GM21515 (cell line): ENCODE data around the gene FCER2.
"Not testable (repeated sequence)": the region's sequence is repeated elsewhere in the genome, so short reads cannot be mapped to it uniquely, and the experiment has no call there.

Source experiments
- ATAC-seq: cut with Tn5 transposase; IDR thresholded peaks from one replicate; pipeline ENCODE4 v1.9.1; 2021; ENCODE audit not compliant: unreplicated experiment

FCER2 gene

DNA sequence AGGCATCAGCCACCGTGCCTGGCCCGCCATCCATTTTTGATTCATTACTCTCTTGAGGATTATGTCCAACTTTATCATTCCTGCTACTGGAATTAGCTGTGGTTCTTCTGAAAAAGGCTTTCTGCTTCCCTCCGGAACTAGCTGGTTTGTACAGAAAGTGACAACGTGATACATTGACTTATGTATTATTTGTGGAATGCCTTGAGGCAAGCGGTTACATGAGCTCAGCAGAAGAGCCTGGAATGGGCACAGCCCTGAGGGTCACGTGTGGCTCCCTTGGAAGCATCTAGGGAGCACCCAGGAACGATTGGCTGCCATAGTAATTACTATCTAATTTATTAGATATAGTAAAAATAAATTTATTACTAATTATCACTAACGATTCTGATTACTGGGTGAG lies 47.5 kb downstream of the FCER2 start:
- ATAC-seq, result no peak

DNA sequence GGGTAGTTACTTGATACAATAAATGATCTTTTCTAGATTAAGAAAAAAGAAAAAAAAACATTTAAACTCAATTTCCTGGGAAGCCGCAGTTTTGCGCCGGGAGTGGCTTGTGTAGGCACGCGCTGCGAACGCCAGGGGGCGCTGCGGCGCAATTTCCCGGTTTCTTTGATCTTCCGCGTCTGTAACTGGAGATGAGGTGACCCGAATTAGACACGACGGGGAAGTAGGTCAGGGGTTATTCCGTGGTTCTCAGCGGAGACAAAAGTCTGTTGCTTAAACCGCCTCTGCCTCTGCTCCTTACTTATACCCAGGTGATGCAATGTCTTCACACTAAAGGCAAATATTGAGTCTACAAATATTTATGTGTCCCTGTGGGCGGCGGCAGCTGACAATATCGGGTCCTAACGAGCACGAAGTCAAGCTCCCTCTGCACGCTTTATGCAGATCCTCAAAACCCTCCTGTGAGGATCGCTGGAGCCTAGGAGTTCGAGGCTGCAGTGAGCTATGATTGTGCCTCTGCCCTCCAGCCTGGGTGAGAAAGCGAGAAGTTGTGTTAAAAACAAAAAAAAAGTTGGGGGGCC lies 49.8 kb downstream of the FCER2 start:
- ATAC-seq, result no peak

DNA sequence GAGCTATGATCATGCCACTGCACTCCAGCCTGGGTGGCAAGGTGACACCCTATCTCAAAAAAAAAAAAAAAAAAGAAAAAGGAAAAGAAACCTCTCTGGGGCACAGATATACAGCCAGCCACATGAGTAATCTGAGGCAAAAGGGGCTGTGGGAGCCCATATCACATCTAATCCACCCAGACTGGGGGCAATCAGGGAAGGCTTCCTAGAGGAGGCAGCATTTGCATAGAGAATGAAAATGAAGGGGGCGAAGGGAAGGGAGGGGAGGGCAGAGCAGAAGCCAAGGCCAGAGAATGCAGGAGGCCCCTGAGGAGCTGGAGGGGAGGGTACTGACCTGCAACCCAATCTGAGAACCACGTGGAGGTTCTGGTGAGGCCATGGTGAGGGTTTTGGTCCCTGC lies 51.8 kb downstream of the FCER2 start:
- ATAC-seq, result no peak

DNA sequence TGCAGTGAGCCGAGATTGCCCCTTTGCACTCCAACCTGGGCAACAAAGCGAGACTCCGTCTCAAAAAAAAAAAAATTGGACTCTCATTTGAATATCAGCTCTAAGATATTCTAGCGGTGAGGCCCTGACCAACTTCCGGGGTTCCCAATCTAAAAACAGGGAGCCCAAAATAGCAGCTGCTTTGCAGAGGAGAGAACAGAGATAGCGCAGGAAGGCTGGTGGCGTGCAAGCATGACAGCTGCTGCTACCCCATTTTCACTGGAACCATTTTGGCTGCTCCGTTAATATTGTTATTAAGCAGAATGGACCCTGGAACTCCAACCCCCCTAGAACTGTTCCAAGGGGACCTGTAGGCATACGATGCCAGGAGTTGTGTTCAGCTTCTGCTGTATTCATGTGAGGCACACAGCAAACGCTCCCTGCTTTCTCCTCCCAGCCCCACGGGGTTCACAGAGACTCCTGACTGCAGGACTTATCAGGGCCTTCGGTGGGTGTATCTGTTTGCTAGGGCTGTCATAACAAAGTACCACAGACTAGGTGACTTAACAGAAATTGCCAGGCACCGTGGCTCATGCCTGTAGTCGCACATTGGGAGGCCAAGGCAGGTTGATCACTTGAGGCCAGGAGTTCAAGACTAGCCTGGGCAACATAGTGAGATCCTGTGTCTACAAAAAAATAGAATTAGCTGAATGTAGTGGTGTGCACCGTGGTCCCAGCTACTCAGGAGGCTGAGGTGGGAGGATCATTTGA lies 53.5 kb downstream of the FCER2 start:
- no peak for ATAC-seq

DNA sequence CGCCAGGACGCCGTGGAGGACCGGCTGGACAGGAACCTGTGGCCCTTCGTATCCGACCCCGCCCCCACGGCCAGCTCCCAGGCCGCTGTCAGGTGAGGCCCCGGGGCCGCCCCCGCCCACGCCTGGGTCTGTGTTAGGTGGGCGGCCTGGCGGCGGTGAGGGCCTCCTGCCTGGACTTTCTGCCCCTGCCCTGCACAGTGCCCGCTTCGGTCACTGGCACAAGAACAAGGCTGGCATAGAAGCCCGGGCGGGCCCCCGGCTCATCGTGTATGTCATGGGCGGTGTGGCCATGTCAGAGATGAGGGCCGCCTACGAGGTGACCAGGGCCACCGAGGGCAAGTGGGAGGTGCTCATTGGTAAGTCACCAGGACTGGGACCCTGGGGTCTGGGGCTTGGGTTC lies 54.8 kb downstream of the FCER2 start:
- no peak for ATAC-seq

DNA sequence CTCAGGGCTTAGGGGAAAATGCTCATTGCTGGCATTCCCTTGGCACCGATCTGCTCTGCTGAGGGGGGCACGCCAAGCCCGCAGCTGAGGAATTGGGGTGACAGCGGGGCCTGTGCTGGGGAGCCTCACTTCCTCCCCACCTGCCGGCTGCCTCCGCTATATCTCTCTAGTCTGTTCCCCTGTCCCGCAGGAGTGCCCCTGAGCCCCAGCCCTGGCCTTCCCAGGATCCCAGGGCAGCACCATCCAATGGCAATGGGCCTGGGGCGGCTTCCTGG lies 55.6 kb downstream of the FCER2 start:
- ATAC-seq, result no peak

DNA sequence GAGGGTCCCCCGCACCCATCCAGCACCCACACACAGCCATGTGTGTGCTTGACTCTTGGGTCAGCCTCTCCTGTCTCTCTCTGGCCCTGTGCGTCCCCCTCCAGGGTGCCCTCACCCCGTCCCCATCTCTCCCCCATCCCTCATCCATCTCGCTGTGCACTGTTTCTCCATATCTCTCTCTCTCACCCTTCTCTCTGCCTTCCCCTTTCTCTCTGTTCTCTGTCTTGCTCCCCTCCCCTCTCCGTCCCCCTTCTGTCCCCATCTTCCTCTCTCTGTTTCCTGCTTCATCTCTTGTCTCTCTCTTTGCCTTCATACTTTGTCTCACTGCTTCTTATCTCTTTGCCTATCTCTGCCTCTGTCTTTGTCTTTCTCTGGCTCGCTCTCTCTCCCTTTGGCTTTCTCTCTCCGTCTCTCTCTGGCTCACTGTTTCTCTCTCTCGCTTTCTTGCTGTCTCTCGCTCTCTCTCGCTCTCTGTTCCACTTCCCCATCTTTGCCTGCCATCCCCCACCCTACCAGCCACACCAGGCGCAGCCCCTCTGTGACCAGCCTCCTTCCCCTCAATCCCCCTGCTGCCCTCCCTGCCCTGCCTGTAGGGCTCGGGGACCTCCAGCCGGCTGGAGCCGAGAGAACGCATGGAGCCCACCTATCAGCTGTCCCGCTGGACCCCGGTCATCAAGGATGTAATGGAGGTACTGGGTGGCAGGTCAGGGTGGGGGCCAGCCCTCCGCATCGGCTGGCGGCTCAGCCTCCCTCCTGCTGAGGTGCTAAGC lies 56.1 kb downstream of the FCER2 start:
- ATAC-seq, result no peak

DNA sequence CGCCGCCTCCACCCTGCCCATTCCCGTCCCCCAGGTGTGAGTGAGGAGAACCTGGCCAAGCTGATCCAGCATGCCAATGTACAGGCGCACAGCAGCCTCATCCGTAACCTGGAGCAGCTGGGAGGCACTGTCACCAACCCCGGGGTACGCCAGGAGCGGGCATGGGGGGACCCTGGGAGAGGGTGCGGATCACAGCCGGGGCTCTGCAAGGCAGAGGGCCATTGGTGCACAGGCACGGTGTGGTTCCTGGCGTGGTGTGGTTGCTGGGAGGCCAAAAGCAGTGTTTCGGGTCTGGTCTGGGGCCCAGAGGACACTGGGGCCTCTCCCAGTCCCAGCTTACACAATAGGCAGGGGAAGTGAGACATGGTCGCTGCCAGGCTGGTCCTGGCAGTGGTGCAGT lies 56.8 kb downstream of the FCER2 start:
- no peak for ATAC-seq

DNA sequence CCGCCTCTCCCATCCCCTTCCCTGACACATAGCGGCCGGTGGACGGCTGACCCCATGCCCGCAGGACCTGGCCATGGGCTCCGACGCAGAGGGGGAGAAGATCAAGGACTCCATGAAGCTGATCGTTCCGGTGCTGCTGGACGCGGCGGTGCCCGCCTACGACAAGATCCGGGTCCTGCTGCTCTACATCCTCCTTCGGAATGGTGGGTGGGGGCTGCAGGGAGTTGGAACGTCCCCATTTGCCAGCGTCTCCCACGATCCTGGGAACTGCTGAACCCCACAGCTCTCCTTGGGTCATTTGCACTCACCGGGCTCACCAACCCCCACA lies 57.4 kb downstream of the FCER2 start:
- no peak for ATAC-seq

DNA sequence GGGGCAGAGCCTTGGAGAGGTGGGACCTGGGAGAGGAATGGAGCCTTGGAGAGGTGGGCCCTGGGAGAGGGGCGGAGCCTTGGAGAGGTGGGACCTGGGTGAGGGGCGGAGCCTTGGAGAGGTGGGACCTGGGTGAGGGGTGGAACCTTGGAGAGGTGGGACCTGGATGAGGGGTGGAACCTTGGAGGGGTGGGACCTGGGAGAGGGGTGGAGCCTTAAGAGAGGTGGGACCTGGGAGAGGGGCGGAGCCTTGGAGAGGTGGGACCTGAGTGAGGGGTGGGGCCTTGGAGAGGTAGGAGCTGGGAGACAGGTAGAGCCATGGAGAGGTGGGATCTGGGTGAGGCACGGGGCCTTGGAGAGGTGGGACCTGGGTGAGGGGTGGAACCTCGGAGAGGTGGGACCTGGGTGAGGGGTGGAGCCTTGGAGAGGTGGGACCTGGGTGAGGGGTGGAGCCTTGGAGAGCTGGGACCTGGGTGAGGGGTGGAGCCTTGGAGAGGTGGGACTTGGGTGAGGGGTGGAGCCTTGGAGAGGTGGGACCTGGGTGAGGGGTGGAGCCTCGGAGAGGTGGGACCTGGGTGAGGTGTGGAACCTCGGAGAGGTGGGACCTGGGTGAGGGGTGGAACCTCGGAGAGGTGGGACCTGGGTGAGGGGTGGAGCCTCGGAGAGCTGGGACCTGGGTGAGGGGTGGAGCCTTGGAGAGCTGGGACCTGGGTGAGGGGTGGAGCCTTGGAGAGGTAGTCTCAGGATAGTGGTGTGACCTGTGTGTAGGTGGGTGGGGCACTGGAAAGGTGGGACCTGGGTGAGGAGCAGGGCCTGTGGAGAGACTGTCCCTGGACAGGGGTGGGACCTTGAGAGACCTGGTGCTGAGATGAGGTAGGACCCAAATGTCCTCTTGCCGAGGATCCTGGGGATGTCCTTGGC lies 58.0 kb downstream of the FCER2 start:
- not testable (repeated sequence) for ATAC-seq

DNA sequence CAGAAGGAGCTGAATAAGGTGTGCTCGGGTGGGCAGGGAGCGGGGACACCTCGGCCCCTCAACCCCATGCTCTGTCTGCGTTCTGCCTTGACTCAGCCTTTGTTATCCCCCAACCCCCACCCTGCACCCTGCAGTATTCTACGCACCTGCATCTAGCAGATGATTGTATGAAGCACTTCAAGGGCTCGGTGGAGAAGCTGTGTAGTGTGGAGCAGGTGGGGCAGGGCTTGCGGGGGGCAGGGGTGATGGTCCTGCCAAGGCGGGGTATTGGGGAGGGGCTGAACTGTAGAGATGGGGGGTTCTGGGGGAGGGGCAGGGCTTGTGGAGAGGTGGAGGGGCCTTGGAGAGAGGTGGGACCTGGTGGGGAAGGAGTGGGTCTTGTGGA lies 58.9 kb downstream of the FCER2 start:
- no peak for ATAC-seq

DNA sequence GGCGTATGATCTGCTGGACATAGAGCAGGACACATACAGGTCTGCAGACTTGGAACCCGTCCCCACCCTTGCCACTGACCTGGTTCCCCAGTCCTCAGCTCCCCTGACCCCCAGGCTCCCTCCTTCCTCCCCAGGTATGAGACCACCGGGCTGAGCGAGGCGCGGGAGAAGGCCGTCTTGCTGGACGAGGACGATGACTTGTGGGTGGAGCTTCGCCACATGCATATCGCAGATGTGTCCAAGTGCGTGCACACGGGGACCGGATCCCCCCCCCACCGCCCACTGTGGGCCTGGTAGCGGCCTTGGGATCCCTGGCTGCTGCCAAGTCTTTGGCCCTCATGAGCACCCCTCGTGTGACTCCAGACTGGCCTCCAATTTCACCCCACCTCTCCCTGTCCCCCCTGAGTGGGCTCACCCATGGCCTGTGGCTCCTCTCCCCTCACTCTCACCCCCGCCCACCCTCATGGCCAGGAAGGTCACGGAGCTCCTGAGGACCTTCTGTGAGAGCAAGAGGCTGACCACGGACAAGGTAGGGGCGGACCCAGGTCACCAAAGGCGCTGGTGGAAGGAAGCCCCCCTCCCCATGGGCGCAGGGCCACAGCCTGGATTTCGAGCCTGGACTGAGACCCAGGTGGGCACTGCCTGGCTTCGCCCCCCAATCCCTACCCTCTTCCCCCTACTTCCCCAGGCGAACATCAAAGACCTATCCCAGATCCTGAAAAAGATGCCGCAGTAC lies 59.5 kb downstream of the FCER2 start:
- no peak for ATAC-seq

DNA sequence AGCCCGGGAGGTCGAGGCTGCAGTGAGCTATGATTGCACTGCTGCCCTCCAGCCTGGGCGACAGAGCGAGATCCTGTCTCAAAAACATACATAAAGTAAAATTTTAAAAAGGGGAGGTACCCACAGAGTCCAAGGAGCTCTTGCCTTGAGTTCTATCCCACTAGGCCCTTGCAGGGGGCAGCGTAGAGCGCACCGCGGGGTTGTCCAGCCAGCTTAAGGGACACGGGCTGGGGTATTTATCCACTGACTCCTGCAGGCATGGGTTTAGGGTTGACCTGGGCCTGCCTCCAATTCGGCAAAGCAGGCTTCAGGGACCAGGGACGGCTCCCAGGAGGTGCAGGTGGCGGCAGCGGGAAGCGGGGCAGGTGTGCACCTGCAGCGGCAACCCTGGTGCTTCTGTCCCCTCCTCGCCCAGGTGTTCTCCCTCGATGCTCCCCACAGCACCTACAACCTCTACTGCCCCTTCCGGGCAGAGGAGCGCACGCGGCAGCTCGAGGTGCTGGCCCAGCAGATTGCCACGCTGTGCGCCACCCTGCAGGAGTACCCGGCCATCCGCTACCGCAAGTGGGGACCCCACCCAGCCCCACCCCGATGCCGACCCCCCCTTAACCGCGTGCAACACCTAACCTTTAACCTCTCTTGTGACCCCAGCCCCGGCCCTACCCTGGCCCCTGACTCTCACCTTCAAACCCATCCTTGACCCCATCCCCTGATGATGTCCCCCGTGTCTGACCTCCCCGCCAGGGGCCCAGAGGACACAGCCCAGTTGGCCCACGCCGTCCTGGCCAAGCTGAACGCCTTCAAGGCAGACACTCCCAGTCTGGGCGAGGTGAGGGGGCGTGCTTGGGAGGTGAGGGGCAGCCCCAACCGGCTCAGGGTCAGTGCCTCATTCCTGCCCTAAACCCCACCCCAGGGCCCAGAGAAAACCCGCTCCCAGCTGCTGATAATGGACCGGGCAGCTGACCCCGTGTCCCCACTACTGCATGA lies 60.3 kb downstream of the FCER2 start:
- no peak for ATAC-seq

DNA sequence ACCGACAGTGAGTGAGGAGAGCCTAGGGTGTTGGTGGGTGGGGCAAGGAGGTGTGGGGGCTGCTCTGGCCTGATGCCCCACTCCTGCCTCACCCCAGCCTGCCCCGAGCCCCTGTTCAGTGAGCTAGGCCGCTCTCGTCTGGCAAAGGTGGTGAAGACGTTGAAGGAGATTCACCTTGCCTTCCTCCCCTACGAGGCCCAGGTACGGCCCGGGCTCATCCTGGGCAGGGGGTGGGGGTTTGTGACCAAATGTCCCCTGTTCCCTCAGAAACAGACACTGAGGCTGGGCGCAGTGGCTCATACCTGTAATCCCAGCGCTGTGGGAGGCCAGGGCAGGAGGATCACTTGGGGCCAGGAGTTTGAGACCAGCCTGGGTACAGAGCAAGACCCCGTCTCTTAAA lies 61.1 kb downstream of the FCER2 start:
- no peak for ATAC-seq

DNA sequence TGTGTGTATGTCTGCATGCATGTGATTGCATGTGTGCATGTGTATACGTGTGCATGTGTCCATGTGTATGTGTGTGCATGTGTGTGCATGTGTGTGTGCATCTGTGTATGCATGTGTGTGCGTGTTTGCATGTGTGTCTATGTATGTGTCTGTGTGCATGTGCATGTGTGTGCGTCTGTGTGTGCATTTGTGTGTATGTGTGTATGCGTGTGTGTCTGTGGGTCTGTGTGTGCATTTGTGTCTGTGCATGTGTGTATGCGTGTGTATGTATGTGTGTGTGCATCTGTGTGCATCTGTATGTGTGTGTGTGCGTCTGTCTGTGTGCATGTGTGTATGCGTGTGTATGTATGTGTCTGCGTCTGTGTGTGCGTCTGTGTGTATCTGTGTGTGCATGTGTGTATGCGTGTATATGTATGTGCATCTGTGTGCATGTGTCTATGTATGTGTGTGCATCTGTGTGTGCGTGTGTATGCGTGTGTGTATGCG lies 62.0 kb downstream of the FCER2 start:
- ATAC-seq, result no peak

DNA sequence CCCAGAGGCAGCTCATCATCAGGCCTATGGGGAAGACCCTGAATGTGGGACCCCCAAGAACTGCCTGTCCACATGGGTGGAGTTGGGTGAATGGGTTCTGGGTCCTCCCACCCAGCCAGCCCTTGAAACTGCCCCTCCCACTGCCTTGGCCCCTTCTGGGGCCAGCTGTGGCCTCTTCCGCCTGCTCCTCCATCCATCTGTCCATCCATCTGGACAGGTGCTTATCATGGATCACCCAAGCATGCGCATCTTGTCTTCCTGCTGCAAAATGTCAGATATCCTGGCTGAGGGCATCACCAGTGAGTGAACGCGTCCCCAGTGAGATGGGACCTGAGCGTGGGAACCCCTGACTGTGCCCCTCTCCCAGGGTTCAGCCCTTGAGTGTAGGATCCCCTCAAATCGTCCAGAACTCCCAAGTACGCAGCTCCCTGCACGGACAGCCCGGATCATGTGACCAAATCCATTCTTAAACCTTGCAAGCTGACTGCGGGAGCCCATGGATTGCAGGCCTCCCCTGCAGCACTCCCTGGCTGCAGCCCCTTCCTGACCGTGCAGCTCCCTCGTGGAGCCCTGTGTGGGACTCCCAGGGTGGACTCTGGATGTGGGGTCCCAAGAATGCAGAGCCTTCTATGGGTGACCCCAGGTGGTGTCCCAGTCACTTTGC lies 63.0 kb downstream of the FCER2 start:
- ATAC-seq, result no peak
